Spleen (tissue), 11 donors: ENCODE data around the gene CCDC91. TPM values are rescaled to one million over a fixed set of nuclear protein-coding genes. Genes with fewer than 3 reads are reported as not detected.
A peak's percentile ranks its signal among the peaks of the same experiment; 100 is the strongest.

Experiments
- DNase-seq: peaks from one replicate; pipeline ENCODE4 v3.0.0-alpha.2; 2020
- H3K27ac ChIP-seq, 8 donors: fragments of 200-600 bp; sonication (generic) in 7 of 8; 1 replicate in 4 of 8; 2 replicates in 4 of 8; pipeline versions ENCODE4 v1.5.0 to v1.8.0; 2016 to 2021; ENCODE audit warnings: inconsistent platforms in 4 of 8, mild to moderate bottlenecking in 4 of 8, moderate library complexity in 1 of 8
- H3K27me3 ChIP-seq, 7 donors: fragments of 200-600 bp; sonication (generic) in 6 of 7; replicated peaks in 1 of 7; 1 replicate in 4 of 7; 2 replicates in 3 of 7; pipeline versions ENCODE4 v1.5.0 to v1.8.0; 2016 to 2021; ENCODE audit warnings: inconsistent platforms in 3 of 7, mild to moderate bottlenecking in 1 of 7
- H3K36me3 ChIP-seq, 6 donors: fragments of 200-600 bp; sonication (generic) in 5 of 6; 1 replicate in 4 of 6; 2 replicates in 2 of 6; pipeline versions ENCODE4 v1.5.0 to v1.8.0; 2016 to 2021; ENCODE audit warnings: inconsistent platforms in 2 of 6
- H3K4me1 ChIP-seq, 6 donors: fragments of 200-600 bp; sonication (generic) in 5 of 6; 1 replicate in 3 of 6; 2 replicates in 3 of 6; pipeline versions ENCODE4 v1.5.0 to v1.8.0; 2016 to 2021; ENCODE audit warnings: inconsistent platforms in 3 of 6
- H3K4me3 ChIP-seq, 8 donors: fragments of 200-600 bp; sonication (generic) in 7 of 8; 1 replicate in 4 of 8; 2 replicates in 4 of 8; pipeline versions ENCODE4 v1.5.0 to v1.8.0; 2016 to 2021; ENCODE audit warnings: inconsistent platforms in 4 of 8, mild to moderate bottlenecking in 4 of 8, moderate library complexity in 2 of 8
- H3K9me3 ChIP-seq, 8 donors: fragments of 200-600 bp; sonication (generic) in 7 of 8; 1 replicate in 4 of 8; 2 replicates in 4 of 8; pipeline versions ENCODE4 v1.5.0 to v1.8.0; 2016 to 2021; ENCODE audit warnings: inconsistent platforms in 4 of 8
- POLR2A ChIP-seq, 3 donors: fragments of 450-650 bp; IDR thresholded peaks; one replicate each; pipeline ENCODE4 v1.5.1; 2017; ENCODE audit warnings: antibody characterized with exemption in 3 of 3, mild to moderate bottlenecking in 1 of 3
- POLR2AphosphoS5 ChIP-seq, 3 donors: sonication (generic); formaldehyde crosslinking; IDR thresholded peaks; one replicate each; pipeline ENCODE4 v1.5.1; 2017; ENCODE audit warnings: antibody characterized with exemption in 3 of 3
- WGBS, 5 donors: extraction: QIAGEN DNeasy Blood & Tissue Kit in 3 of 5; methylation state at CpG; one replicate each; pipeline versions ENCODE4 v1.1.5 to v1.1.7; 2013 to 2018; 5-methylcytosine and 5-hydroxymethylcytosine counted together
- intact Hi-C: fragments of 100-400 bp; cut with DNase I; formaldehyde crosslinking; loops from one replicate; pipeline ENCODE4 v1.15.0; 2023; ENCODE audit warnings: low total_unique reads
- polyA plus RNA-seq, 3 donors: library from polyadenylated mRNA; stranded (reverse); fragments of 200-250 nt; gene quantifications; one replicate each; pipeline ENCODE4 v1.2.1, GENCODE V29; 2013
- total RNA-seq, 7 donors: library from RNA; depleted of rRNA in 3 of 7; stranded (reverse); fragments of >200 nt in 3 of 7; fragmentation: NEBNext Ultra II Directional in 4 of 7; extraction: Animal tissue kit (Norgen Biotek cat#: 25700) in 4 of 7; gene quantifications; one replicate each; pipeline versions ENCODE4 v1.1.0 to v1.2.1, GENCODE V29; 2016 to 2021
- TF ChIP-seq, protein P1 (sequence below), 11 experiments: fragments of 200-600 bp in 7 of 11; fragments of 450-650 bp in 4 of 11; sonication (generic) in 4 of 11; IDR thresholded peaks in 8 of 11; conservative IDR thresholded peaks in 3 of 11; 1 replicate in 7 of 11; 2 replicates in 4 of 11; pipeline versions ENCODE4 v1.4.0 to v1.8.0; 2016 to 2021; ENCODE audit warnings: antibody characterized with exemption in 11 of 11, inconsistent platforms in 4 of 11, mild to moderate bottlenecking in 1 of 11
- donor health status: healthy with polysubstance abuse.
- donor health status: DM: no; HTN: no; CAD: no; lungs with moderate emphysema.
- donor health status: DM: no; HTN: no; CAD: no.
- donor health status: Bipolar disorder and iron deficiency.
- donor health status: healthy.
- donor health status: DM: no; HTN: no; CAD: no.
- donor health status: DM: yes; HTN: yes; CAD: no.

The CCDC91 gene
- total and polyA plus RNA-seq, 10 donors, result 12.8 to 65.9 (median 43.4) TPM

DNA sequence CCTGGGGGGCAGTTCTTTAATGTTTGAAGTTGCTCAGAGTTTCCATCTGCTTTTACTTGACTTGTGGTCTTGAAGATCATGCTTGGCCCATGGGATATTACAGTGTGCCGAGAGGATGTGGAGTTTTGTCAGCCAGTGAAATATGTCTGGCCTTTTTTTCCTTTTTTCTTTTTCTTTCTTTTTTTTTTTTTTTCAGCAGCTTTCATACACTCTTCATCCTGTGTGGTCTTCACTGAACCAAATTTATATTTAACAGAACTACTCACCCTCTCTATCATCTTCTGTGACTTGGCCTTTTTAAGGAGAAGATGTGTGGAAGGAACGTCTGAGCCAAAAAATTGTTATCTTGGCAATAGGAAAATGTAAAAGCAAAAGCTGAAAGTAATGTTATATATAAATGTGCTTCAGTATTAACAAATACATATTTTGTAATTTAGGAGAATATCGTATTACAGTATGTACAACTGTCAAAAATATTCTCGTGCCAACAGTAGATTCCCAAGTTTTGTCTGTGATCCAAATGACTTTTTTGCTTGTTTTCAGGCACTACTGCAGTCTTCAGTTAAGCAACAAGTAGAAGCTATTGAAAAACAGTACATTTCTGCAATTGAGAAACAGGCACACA, 200.6 kb downstream of the CCDC91 start:
- H3K27ac ChIP-seq, result no peak overlapping the region
- DNase-seq, result no peak
- TF ChIP-seq, protein P1, sequence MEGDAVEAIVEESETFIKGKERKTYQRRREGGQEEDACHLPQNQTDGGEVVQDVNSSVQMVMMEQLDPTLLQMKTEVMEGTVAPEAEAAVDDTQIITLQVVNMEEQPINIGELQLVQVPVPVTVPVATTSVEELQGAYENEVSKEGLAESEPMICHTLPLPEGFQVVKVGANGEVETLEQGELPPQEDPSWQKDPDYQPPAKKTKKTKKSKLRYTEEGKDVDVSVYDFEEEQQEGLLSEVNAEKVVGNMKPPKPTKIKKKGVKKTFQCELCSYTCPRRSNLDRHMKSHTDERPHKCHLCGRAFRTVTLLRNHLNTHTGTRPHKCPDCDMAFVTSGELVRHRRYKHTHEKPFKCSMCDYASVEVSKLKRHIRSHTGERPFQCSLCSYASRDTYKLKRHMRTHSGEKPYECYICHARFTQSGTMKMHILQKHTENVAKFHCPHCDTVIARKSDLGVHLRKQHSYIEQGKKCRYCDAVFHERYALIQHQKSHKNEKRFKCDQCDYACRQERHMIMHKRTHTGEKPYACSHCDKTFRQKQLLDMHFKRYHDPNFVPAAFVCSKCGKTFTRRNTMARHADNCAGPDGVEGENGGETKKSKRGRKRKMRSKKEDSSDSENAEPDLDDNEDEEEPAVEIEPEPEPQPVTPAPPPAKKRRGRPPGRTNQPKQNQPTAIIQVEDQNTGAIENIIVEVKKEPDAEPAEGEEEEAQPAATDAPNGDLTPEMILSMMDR (IDR thresholded peaks at IDR 0.05 in 8 of 11, conservative IDR thresholded peaks at IDR 0.05 in 3 of 11), result no peak
- TF ChIP-seq POLR2AphosphoS5 (IDR thresholded peaks at IDR 0.05), result no peak
- no peak for TF ChIP-seq POLR2A (IDR thresholded peaks at IDR 0.05)
- H3K4me1 ChIP-seq, result no peaks in the 10 kb centered on the region
- H3K27me3 ChIP-seq, result no peaks in the 10 kb centered on the region
- 82 to 90% (median 87%) methylated on average over 4 of the region's 4 CpGs for WGBS, 5 donors
- H3K4me3 ChIP-seq, result no peak overlapping the region
- intact Hi-C loops, result no loop called here
- peaks cover 0 to 70% (median 4%) of the 10 kb centered on the region in 6 donors for H3K36me3 ChIP-seq
- H3K9me3 ChIP-seq, result peaks cover 0 to 7% (median 0%) of the 10 kb centered on the region in 8 donors

DNA sequence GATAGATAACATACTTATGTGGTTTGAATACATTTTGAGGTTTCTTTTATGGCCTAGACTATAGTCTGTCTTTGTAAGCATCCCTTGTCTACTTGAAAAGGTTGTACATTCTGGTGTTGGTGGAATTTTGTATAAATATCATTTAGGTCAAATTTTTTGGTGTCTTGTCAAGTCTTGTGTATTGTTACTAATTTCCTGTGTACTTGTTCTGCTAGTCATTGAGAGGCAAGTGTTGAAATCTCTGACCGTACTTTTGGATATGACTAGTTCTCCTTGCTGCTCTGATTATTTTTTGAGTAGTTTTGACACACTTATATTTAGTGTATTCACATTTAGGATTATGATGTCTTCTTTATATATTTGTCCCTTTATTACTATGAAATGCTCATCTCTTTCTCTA, 219.6 kb downstream of the CCDC91 start:
- 51 to 94% (median 77%) methylated on average over 1 of the region's 1 CpG for WGBS, 5 donors

DNA sequence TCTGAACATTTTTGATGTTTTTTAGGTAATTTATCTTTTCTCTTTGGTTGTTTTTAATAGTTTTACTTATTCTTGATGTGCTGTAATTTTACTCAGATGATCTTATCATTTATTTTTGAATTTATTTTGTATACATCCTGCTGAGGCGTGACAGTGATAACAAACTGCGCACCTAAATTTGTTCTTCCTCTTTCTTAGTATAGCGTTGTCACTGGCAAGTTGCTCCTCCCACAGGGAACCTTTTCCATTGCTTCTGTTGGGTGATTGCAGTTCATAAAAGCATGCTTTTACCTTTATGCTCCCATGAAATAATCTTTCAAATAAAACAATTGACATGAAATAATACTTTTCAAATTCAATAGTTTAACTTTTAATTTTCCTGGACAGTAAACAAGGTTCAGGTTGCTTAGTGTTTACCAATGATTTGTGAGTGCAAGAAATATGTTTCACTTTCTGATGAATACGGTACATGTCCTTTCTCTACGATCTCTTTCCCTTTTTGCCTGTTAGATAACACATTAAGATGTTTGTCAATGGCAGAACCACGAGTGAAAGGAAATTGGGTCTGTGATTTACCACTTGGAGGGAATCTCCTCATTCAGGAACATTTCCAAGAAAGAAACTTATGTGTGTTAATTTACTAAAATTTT, 223.3 kb downstream of the CCDC91 start:
- intact Hi-C loops, result no loop called here
- Histone ChIP-seq H3K27ac (no peak overlapping the region), H3K36me3 (peaks cover 0 to 21% (median 8%) of the 10 kb centered on the region in 6 donors), H3K4me1 (no peaks in the 10 kb centered on the region), H3K9me3 (peaks cover 0 to 4% (median 0%) of the 10 kb centered on the region in 8 donors), H3K4me3 (peak overlapping the region in 3 of 8 donors; percentile 1 to 51 (median 16)), H3K27me3 (no peaks in the 10 kb centered on the region)
- WGBS, 5 donors, result 70 to 82% (median 77%) methylated on average over 6 of the region's 6 CpGs
- TF ChIP-seq POLR2AphosphoS5 (IDR thresholded peaks at IDR 0.05), result no peak
- TF ChIP-seq POLR2A (IDR thresholded peaks at IDR 0.05), result no peak
- TF ChIP-seq, protein P1 (IDR thresholded peaks at IDR 0.05 in 8 of 11, conservative IDR thresholded peaks at IDR 0.05 in 3 of 11), result no peak
- DNase-seq, result no peak

More for the DNA sequence above, 219.6 kb downstream of the CCDC91 start:
- H3K27ac ChIP-seq, result no peak overlapping the region
- H3K27me3 ChIP-seq, result no peaks in the 10 kb centered on the region
- H3K36me3 ChIP-seq, result peaks cover 0 to 38% (median 8%) of the 10 kb centered on the region in 6 donors
- H3K4me3 ChIP-seq, result no peak overlapping the region
- no peak for TF ChIP-seq POLR2AphosphoS5 (IDR thresholded peaks at IDR 0.05)
- TF ChIP-seq, protein P1 (IDR thresholded peaks at IDR 0.05 in 8 of 11, conservative IDR thresholded peaks at IDR 0.05 in 3 of 11), result no peak
- TF ChIP-seq POLR2A (IDR thresholded peaks at IDR 0.05), result no peak
- no peak for DNase-seq
- intact Hi-C loops, result no loop called here
- H3K4me1 ChIP-seq, result no peaks in the 10 kb centered on the region
- peaks cover 0 to 4% (median 0%) of the 10 kb centered on the region in 8 donors for H3K9me3 ChIP-seq

DNA sequence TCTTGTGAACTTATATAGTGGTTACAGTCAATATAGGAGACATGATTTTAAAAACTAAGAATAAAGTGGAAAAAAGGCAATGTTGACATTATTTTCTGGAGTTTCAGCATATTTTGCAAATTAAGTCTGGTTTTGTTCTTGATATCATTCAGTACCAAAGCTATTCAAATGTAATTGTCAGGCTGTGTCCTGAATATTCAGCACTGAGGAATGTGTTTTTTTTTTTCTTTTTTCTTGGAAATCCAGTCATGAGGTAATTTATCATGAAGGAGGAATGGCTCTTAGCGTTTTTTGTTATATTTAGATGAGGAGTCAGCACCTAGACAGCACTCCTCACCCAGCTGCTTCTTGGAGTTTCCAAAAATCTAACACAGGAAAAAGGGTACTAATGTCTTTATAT, 225.5 kb downstream of the CCDC91 start:
- H3K27me3 ChIP-seq, result no peaks in the 10 kb centered on the region
- no peak overlapping the region for H3K4me3 ChIP-seq
- H3K9me3 ChIP-seq, result peaks cover 0 to 4% (median 0%) of the 10 kb centered on the region in 8 donors
- H3K27ac ChIP-seq, result no peak overlapping the region
- peaks cover 0 to 25% (median 8%) of the 10 kb centered on the region in 6 donors for H3K36me3 ChIP-seq
- WGBS, 5 donors, result 59 to 71% (median 67%) methylated on average over 1 of the region's 1 CpG
- TF ChIP-seq, protein P1 (IDR thresholded peaks at IDR 0.05 in 8 of 11, conservative IDR thresholded peaks at IDR 0.05 in 3 of 11), result no peak
- no peak for TF ChIP-seq POLR2A (IDR thresholded peaks at IDR 0.05)
- TF ChIP-seq POLR2AphosphoS5 (IDR thresholded peaks at IDR 0.05), result no peak
- DNase-seq, result no peak
- no peaks in the 10 kb centered on the region for H3K4me1 ChIP-seq
- intact Hi-C loops, result no loop called here
